HL-60 (cell line): Measurements from ENCODE around the gene ASIC3.

Experiments used
- DNase-seq, 2 experiments: peaks; one replicate each; pipeline ENCODE4 v3.0.0-alpha.2; 2010 to 2020; ENCODE audit warnings: low read depth in 1 of 2, low spot score in 1 of 2
- H3K27ac ChIP-seq: fragments of 250-450 bp; sonication (Bioruptor Pico); replicated peaks from 2 replicates; pipeline ENCODE4 v1.5.1; 2020; ENCODE audit warnings: mild to moderate bottlenecking, moderate library complexity
- H3K27me3 ChIP-seq: fragments of 250-450 bp; sonication (Bioruptor Pico); 2 replicates; pipeline ENCODE4 v1.5.1; 2021; ENCODE audit warnings: mild to moderate bottlenecking, moderate library complexity; ENCODE audit not compliant: insufficient read depth, poor library complexity, severe bottlenecking
- H3K4me3 ChIP-seq: replicated peaks from 2 replicates; pipeline ENCODE4 v1.5.1; 2011; ENCODE audit warnings: mild to moderate bottlenecking, control low read depth, low read length; ENCODE audit not compliant: insufficient read depth
- CTCF ChIP-seq: IDR thresholded peaks from one replicate; pipeline ENCODE4 v1.5.1; 2011; ENCODE audit warnings: low read length, control low read depth, inconsistent platforms; ENCODE audit not compliant: insufficient read depth
- GABPA ChIP-seq: IDR thresholded peaks from 2 replicates; pipeline ENCODE4 v1.6.1; 2012; ENCODE audit warnings: low read depth
- POLR2AphosphoS5 ChIP-seq: IDR thresholded peaks from 2 replicates; pipeline ENCODE4 v1.6.1; 2012; ENCODE audit warnings: low read depth
- REST ChIP-seq: IDR thresholded peaks from 2 replicates; pipeline ENCODE4 v1.6.1; 2012; ENCODE audit warnings: low read depth; ENCODE audit not compliant: insufficient replicate concordance
- SPI1 ChIP-seq: IDR thresholded peaks from 2 replicates; pipeline ENCODE4 v1.6.1; 2012; ENCODE audit warnings: low read depth, mild to moderate bottlenecking, borderline replicate concordance

The ASIC3 gene

GRCh38 chr7:151074817-151075661, 26.7 kb downstream of the ASIC3 start:
- TF ChIP-seq SPI1 = no peak
- no peaks in the 10 kb centered on the region for H3K27me3 ChIP-seq
- no peak overlapping the region for H3K27ac ChIP-seq

GRCh38 chr7:151075662-151075971, 27.3 kb downstream of the ASIC3 start:
- no peak for TF ChIP-seq POLR2AphosphoS5
- TF ChIP-seq SPI1 = no peak
- TF ChIP-seq CTCF = no peak
- TF ChIP-seq GABPA = no peak
- no peak for TF ChIP-seq REST
- Histone ChIP-seq H3K27ac (no peak overlapping the region), H3K27me3 (no peaks in the 10 kb centered on the region), H3K4me3 (no peak overlapping the region)
- no peak for DNase-seq

More at GRCh38 chr7:151074817-151075661, 26.7 kb downstream of the ASIC3 start:
- no peak for DNase-seq
- no peak overlapping the region for H3K4me3 ChIP-seq

- Histone ChIP-seq H3K4me3 (no peak overlapping the region), H3K27ac (no peak overlapping the region), H3K27me3 (no peaks in the 10 kb centered on the region)
- TF ChIP-seq POLR2AphosphoS5 (0 out of 2 replicates have a peak, but pooled peaks have one; percentile 31), REST (no peak)
- DNase-seq = no peak
These were observed 27.7 kb downstream of the ASIC3 start for GRCh38 chr7:151075978-151076426.

- H3K27me3 ChIP-seq = no peaks in the 10 kb centered on the region
- TF ChIP-seq GABPA (no peak), REST (no peak), SPI1 (no peak), CTCF (no peak), POLR2AphosphoS5 (no peak)
- DNase-seq = peak in 1 of 2 experiments; percentile 33
- no peak overlapping the region for H3K4me3 ChIP-seq
- H3K27ac ChIP-seq = no peak overlapping the region
These were observed 28.8 kb downstream of the ASIC3 start for GRCh38 chr7:151076863-151077704.
